Neural cell (in vitro differentiated cells): ENCODE measurements around the gene RNLS. TPM values are rescaled to one million over a fixed set of nuclear protein-coding genes. Genes with fewer than 3 reads are reported as not detected.

Experiments used
- H2AFZ ChIP-seq: fragments of 200-600, 300-800 bp; sonication (generic), shearing (Covaris generic); 2 replicates; pipeline ENCODE4 v1.6.0; 2014; ENCODE audit warnings: low read depth, mild to moderate bottlenecking, antibody characterized with exemption, low read length, moderate library complexity
- H3F3A ChIP-seq: fragments of 200-600 bp; shearing (Covaris generic); 2 replicates; pipeline ENCODE4 v1.6.1; 2016; ENCODE audit warnings: mild to moderate bottlenecking, moderate library complexity, mixed read lengths, antibody characterized with exemption, low read length; ENCODE audit not compliant: insufficient read depth, poor library complexity, severe bottlenecking
- H3K27ac ChIP-seq: fragments of 200-600, 300-800 bp; sonication (generic), shearing (Covaris generic); 2 replicates; pipeline ENCODE4 v1.5.1; 2014; ENCODE audit warnings: mild to moderate bottlenecking, low read length, moderate library complexity
- H3K27me3 ChIP-seq: fragments of 300-800, 200-600 bp; sonication (generic), shearing (Covaris generic); 2 replicates; pipeline ENCODE4 v1.6.0; 2014; ENCODE audit warnings: mild to moderate bottlenecking, low read depth, low read length, moderate library complexity; ENCODE audit not compliant: insufficient read depth
- H3K36me3 ChIP-seq: fragments of 300-800, 200-600 bp; sonication (generic), shearing (Covaris generic); 2 replicates; pipeline ENCODE4 v1.5.1; 2014; ENCODE audit warnings: mild to moderate bottlenecking, antibody characterized with exemption, low read length, moderate library complexity; ENCODE audit not compliant: insufficient read depth
- H3K4me2 ChIP-seq: fragments of 300-800, 200-600 bp; sonication (generic), shearing (Covaris generic); 2 replicates; pipeline ENCODE4 v1.6.0; 2014; ENCODE audit warnings: mild to moderate bottlenecking, low read length
- H3K4me3 ChIP-seq: fragments of 300-800, 200-600 bp; sonication (generic), shearing (Covaris generic); 2 replicates; pipeline ENCODE4 v1.5.1; 2014; ENCODE audit warnings: mild to moderate bottlenecking, low read length, moderate library complexity
- H3K79me2 ChIP-seq: fragments of 200-600 bp; shearing (Covaris generic); replicated peaks from 2 replicates; pipeline ENCODE4 v1.6.0; 2014; ENCODE audit warnings: mild to moderate bottlenecking, low read length, moderate library complexity; ENCODE audit not compliant: insufficient read depth
- H3K9ac ChIP-seq: fragments of 300-800, 200-600 bp; sonication (generic), shearing (Covaris generic); 2 replicates; pipeline ENCODE4 v1.6.1; 2016; ENCODE audit warnings: mild to moderate bottlenecking, low read length, mixed read lengths
- H3K9me2 ChIP-seq: fragments of 200-600 bp; shearing (Covaris generic); 2 replicates; pipeline ENCODE4 v1.6.1; 2016; ENCODE audit warnings: mild to moderate bottlenecking, low read length, mixed read lengths; ENCODE audit not compliant: insufficient read depth
- H3K9me3 ChIP-seq: fragments of 200-600, 300-800 bp; sonication (generic), shearing (Covaris generic); 2 replicates; pipeline ENCODE4 v1.6.1; 2016; ENCODE audit warnings: mild to moderate bottlenecking, mixed run types, low read length, moderate library complexity, mixed read lengths
- H4K20me1 ChIP-seq: fragments of 200-600 bp; shearing (Covaris generic); 2 replicates; pipeline ENCODE4 v1.6.1; 2016; ENCODE audit warnings: mild to moderate bottlenecking, mixed run types; ENCODE audit not compliant: insufficient read depth
- EP300 ChIP-seq: fragments of 450-650 bp; conservative IDR thresholded peaks from 2 replicates; pipeline ENCODE4 v1.6.1; 2014; ENCODE audit warnings: antibody characterized with exemption, mild to moderate bottlenecking, moderate library complexity; ENCODE audit not compliant: poor library complexity, severe bottlenecking
- EZH2 ChIP-seq: fragments of 200-600, 300-800 bp; shearing (Covaris generic), sonication (generic); IDR thresholded peaks from 2 replicates; pipeline ENCODE4 v1.6.1; 2014; ENCODE audit warnings: antibody characterized with exemption, low read length, borderline replicate concordance, mild to moderate bottlenecking; ENCODE audit not compliant: insufficient read depth, poor library complexity, severe bottlenecking
- MXI1 ChIP-seq: fragments of 450-650 bp; conservative IDR thresholded peaks from 2 replicates; pipeline ENCODE4 v1.6.1; 2014; ENCODE audit warnings: antibody characterized with exemption, mild to moderate bottlenecking; ENCODE audit not compliant: poor library complexity, severe bottlenecking
- POLR2AphosphoS5 ChIP-seq: IDR thresholded peaks from 2 replicates; pipeline ENCODE4 v1.6.1; 2012
- RAD21 ChIP-seq: fragments of 450-650 bp; conservative IDR thresholded peaks from 2 replicates; pipeline ENCODE4 v1.6.1; 2014; ENCODE audit warnings: antibody characterized with exemption, mild to moderate bottlenecking, moderate library complexity
- SMC3 ChIP-seq: fragments of 450-650 bp; conservative IDR thresholded peaks from 2 replicates; pipeline ENCODE4 v1.6.1; 2014; ENCODE audit warnings: antibody characterized with exemption, mild to moderate bottlenecking, moderate library complexity; ENCODE audit not compliant: poor library complexity
- TAF1 ChIP-seq: IDR thresholded peaks from 2 replicates; pipeline ENCODE4 v1.6.1; 2012; ENCODE audit warnings: low read depth
- polyA plus RNA-seq: library from polyadenylated mRNA; depleted of rRNA; stranded (reverse); fragments of >200 nt; gene quantifications from 2 replicates; pipeline ENCODE4 v1.2.3, GENCODE V29; 2014
- TF ChIP-seq, protein P1 (sequence below): fragments of 450-650 bp; IDR thresholded peaks from 2 replicates; pipeline ENCODE4 v1.5.1; 2014; ENCODE audit warnings: antibody characterized with exemption, mild to moderate bottlenecking, moderate library complexity; ENCODE audit not compliant: poor library complexity, severe bottlenecking
- TF ChIP-seq, protein P2 (sequence below): IDR thresholded peaks from 2 replicates; pipeline ENCODE4 v1.6.1; 2012; ENCODE audit warnings: borderline replicate concordance

Gene RNLS
- polyA plus RNA-seq, 1 donor from 2014 or later = 0.20 TPM

DNA sequence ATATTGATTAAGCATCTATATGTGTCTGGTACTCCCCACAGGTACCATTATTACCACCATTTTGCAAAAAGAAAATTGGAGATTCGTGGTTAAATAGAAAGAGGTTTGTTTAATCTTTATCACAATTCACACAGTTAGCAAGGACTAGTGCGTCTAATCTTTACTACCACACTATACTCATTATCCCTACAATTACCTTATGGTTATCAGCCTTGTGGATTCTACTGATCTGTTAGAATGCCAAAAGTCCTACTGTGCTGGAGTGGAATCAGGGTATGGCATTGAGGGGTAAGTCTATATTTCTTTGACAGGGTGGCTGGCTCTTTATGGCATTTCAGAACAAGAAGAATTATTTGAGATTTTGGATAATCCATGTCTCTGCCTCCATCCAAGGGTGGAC lies 156.1 kb downstream of the RNLS start:
- Histone ChIP-seq H3K27ac (no peak overlapping the region), H3K9me3 (no peaks in the 10 kb centered on the region), H3K9ac (no peak overlapping the region), H3K4me2 (no peak overlapping the region), H3K4me3 (no peak overlapping the region), H3K9me2 (no peaks in the 10 kb centered on the region), H2AFZ (no peak overlapping the region), H3K27me3 (no peaks in the 10 kb centered on the region), H3K36me3 (no peaks in the 10 kb centered on the region), H3K79me2 (no peaks in the 10 kb centered on the region), H3F3A (no peaks in the 10 kb centered on the region), H4K20me1 (no peaks in the 10 kb centered on the region)
- TF ChIP-seq POLR2AphosphoS5 (no peak), EZH2 (no peak), RAD21 (no peak), SMC3 (no peak), TAF1 (no peak), EP300 (no peak), MXI1 (no peak)
- TF ChIP-seq, protein P1, sequence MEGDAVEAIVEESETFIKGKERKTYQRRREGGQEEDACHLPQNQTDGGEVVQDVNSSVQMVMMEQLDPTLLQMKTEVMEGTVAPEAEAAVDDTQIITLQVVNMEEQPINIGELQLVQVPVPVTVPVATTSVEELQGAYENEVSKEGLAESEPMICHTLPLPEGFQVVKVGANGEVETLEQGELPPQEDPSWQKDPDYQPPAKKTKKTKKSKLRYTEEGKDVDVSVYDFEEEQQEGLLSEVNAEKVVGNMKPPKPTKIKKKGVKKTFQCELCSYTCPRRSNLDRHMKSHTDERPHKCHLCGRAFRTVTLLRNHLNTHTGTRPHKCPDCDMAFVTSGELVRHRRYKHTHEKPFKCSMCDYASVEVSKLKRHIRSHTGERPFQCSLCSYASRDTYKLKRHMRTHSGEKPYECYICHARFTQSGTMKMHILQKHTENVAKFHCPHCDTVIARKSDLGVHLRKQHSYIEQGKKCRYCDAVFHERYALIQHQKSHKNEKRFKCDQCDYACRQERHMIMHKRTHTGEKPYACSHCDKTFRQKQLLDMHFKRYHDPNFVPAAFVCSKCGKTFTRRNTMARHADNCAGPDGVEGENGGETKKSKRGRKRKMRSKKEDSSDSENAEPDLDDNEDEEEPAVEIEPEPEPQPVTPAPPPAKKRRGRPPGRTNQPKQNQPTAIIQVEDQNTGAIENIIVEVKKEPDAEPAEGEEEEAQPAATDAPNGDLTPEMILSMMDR = no peak
- TF ChIP-seq, protein P2, sequence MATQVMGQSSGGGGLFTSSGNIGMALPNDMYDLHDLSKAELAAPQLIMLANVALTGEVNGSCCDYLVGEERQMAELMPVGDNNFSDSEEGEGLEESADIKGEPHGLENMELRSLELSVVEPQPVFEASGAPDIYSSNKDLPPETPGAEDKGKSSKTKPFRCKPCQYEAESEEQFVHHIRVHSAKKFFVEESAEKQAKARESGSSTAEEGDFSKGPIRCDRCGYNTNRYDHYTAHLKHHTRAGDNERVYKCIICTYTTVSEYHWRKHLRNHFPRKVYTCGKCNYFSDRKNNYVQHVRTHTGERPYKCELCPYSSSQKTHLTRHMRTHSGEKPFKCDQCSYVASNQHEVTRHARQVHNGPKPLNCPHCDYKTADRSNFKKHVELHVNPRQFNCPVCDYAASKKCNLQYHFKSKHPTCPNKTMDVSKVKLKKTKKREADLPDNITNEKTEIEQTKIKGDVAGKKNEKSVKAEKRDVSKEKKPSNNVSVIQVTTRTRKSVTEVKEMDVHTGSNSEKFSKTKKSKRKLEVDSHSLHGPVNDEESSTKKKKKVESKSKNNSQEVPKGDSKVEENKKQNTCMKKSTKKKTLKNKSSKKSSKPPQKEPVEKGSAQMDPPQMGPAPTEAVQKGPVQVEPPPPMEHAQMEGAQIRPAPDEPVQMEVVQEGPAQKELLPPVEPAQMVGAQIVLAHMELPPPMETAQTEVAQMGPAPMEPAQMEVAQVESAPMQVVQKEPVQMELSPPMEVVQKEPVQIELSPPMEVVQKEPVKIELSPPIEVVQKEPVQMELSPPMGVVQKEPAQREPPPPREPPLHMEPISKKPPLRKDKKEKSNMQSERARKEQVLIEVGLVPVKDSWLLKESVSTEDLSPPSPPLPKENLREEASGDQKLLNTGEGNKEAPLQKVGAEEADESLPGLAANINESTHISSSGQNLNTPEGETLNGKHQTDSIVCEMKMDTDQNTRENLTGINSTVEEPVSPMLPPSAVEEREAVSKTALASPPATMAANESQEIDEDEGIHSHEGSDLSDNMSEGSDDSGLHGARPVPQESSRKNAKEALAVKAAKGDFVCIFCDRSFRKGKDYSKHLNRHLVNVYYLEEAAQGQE = no peak

DNA sequence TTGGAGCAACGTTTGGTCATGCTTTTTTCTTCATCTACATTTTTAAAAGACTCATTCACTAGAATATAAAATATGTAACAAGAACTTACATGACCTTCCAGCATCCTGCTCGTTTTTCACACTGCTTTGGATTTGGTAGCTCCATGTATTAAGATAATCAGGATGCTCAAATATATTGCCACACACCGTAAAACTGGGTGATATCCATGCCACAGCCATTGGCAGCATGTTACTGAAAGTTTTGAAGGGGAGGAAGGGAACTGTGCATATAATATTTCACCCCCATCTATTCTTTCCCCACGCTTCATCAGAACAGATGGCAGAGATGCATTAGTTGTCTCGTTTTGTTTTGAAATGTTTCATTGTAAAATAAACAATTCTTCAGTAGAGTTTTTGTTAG lies 158.2 kb downstream of the RNLS start:
- Histone ChIP-seq H3K9me2 (no peaks in the 10 kb centered on the region), H3K27me3 (no peaks in the 10 kb centered on the region), H3K9me3 (no peaks in the 10 kb centered on the region), H2AFZ (no peak overlapping the region), H3K79me2 (no peaks in the 10 kb centered on the region), H3K27ac (no peak overlapping the region), H3K4me3 (no peak overlapping the region), H4K20me1 (no peaks in the 10 kb centered on the region), H3K9ac (no peak overlapping the region), H3K4me2 (no peak overlapping the region), H3F3A (no peaks in the 10 kb centered on the region), H3K36me3 (no peaks in the 10 kb centered on the region)
- TF ChIP-seq TAF1 = no peak
- no peak for TF ChIP-seq EZH2
- TF ChIP-seq RAD21 = no peak
- TF ChIP-seq, protein P2 = no peak
- no peak for TF ChIP-seq POLR2AphosphoS5
- no peak for TF ChIP-seq SMC3
- no peak for TF ChIP-seq EP300
- TF ChIP-seq MXI1 = no peak
- TF ChIP-seq, protein P1 = no peak
